Osteocyte (in vitro differentiated cells): ENCODE measurements around the gene HLCS. TPM values are rescaled to one million over a fixed set of nuclear protein-coding genes. Genes with fewer than 3 reads are reported as not detected.
A peak's percentile ranks its signal among the peaks of the same experiment; 100 is the strongest.

Experiments
- DNase-seq: peaks from one replicate; pipeline ENCODE4 v3.0.0; 2021; ENCODE audit warnings: mixed read lengths; ENCODE audit not compliant: unreplicated experiment; ENCODE audit errors: extremely low spot score
- H3K27ac Mint-ChIP-seq: one replicate; pipeline ENCODE4 v1.8.0; 2021; ENCODE audit warnings: mild to moderate bottlenecking, mixed read lengths; ENCODE audit not compliant: unreplicated experiment
- H3K27me3 Mint-ChIP-seq: one replicate; pipeline ENCODE4 v1.8.0; 2021; ENCODE audit warnings: mixed read lengths; ENCODE audit not compliant: unreplicated experiment
- H3K36me3 Mint-ChIP-seq: one replicate; pipeline ENCODE4 v1.8.0; 2021; ENCODE audit warnings: mixed read lengths; ENCODE audit not compliant: unreplicated experiment
- H3K4me1 Mint-ChIP-seq: one replicate; pipeline ENCODE4 v1.8.0; 2021; ENCODE audit warnings: mixed read lengths; ENCODE audit not compliant: unreplicated experiment
- H3K4me3 Mint-ChIP-seq: one replicate; pipeline ENCODE4 v1.8.0; 2021; ENCODE audit warnings: mild to moderate bottlenecking, moderate library complexity, mixed read lengths; ENCODE audit not compliant: unreplicated experiment
- H3K9me3 Mint-ChIP-seq: one replicate; pipeline ENCODE4 v1.8.0; 2021; ENCODE audit warnings: mixed read lengths; ENCODE audit not compliant: unreplicated experiment
- total RNA-seq: library from RNA; stranded (reverse); gene quantifications from 2 replicates; pipeline ENCODE4 v1.2.1, GENCODE V29; 2021
- TF ChIP-seq, protein P1 (sequence below): fragments of 200-600 bp; sonication (generic); IDR thresholded peaks from 2 replicates; pipeline ENCODE4 v1.5.0; 2021; ENCODE audit warnings: antibody characterized with exemption, mild to moderate bottlenecking, moderate library complexity

The HLCS gene
- total RNA-seq, 1 donor from 2014 or later, result 26.7 TPM

DNA sequence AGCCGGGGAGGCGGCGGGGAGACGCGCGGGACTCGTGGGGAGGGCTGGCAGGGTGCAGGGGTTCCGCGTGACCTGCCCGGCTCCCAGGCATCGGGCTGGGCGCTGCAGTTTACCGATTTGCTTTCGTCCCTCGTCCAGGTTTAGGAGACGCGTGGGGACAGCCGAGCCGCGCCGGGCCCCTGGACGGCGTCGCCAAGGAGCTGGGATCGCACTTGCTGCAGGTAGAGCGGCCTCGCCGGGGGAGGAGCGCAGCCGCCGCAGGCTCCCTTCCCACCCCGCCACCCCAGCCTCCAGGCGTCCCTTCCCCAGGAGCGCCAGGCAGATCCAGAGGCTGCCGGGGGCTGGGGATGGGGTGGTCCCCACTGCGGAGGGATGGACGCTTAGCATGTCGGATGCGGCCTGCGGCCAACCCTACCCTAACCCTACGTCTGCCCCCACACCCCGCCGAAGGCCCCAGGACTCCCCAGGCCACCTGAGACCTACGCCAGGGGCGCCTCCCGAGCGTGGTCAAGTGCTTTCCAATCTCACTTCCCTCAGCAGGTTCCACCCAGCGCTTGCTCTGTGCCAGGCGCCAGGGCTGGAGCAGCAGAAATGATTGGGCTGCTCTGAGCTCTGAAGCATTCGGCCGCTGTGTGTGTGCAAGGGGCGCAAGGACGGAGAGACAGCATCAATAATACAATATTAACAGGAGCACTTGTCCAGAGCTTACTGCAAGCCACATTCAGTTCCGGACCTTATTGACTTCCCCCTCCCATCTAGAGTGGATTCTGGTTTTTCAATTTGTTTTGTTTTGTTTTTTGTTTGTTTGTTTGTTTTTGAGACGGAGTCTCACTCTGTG lies 257.2 kb downstream of the HLCS start:
- H3K4me1 Mint-ChIP-seq, result peaks cover 33% of the 10 kb centered on the region
- H3K27me3 Mint-ChIP-seq, result peaks cover 84% of the 10 kb centered on the region
- no peaks in the 10 kb centered on the region for H3K9me3 Mint-ChIP-seq
- no peak overlapping the region for H3K27ac Mint-ChIP-seq
- DNase-seq, result peak; percentile 79
- H3K36me3 Mint-ChIP-seq, result peaks cover 9% of the 10 kb centered on the region
- peak overlapping the region; percentile 18 for H3K4me3 Mint-ChIP-seq
- TF ChIP-seq, protein P1, sequence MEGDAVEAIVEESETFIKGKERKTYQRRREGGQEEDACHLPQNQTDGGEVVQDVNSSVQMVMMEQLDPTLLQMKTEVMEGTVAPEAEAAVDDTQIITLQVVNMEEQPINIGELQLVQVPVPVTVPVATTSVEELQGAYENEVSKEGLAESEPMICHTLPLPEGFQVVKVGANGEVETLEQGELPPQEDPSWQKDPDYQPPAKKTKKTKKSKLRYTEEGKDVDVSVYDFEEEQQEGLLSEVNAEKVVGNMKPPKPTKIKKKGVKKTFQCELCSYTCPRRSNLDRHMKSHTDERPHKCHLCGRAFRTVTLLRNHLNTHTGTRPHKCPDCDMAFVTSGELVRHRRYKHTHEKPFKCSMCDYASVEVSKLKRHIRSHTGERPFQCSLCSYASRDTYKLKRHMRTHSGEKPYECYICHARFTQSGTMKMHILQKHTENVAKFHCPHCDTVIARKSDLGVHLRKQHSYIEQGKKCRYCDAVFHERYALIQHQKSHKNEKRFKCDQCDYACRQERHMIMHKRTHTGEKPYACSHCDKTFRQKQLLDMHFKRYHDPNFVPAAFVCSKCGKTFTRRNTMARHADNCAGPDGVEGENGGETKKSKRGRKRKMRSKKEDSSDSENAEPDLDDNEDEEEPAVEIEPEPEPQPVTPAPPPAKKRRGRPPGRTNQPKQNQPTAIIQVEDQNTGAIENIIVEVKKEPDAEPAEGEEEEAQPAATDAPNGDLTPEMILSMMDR, result no peak

DNA sequence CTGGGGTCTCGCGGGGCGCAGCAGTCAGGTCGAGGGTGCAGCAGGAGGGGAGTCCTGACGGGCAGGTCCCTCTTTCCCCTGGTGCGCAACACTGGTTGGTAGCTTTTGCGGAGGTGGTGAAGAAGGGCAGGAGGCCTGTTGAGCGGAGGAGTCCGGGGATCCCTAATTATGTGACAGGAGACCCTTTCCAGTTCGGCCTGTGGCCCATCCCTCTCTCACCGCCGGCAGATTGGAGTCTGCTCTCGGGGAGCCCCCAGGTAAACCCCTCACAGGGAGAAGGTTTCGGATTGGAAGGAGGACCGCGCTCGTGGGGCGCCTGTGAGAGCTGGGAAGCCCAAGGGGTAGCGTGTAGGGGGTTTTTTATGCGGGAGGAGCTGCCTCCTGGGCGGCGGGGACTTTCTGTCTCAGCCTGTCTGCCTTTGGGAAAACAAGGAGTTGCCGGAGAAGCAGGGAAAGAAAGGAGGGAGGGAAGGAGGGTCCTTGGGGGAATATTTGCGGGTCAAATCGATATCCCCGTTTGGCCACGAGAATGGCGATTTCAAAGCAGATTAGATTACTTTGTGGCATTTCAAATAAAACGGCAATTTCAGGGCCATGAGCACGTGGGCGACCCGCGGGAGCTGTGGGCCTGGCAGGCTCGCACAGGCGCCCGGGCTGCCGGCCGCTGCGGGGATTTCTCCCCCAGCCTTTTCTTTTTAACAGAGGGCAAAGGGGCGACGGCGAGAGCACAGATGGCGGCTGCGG lies 258.0 kb downstream of the HLCS start:
- H3K27me3 Mint-ChIP-seq, result peaks cover 84% of the 10 kb centered on the region
- DNase-seq, result peak; percentile 82
- H3K27ac Mint-ChIP-seq, result no peak overlapping the region
- TF ChIP-seq, protein P1, result no peak
- H3K4me3 Mint-ChIP-seq, result peak overlapping the region; percentile 56
- no peaks in the 10 kb centered on the region for H3K9me3 Mint-ChIP-seq
- H3K4me1 Mint-ChIP-seq, result peaks cover 36% of the 10 kb centered on the region
- peaks cover 9% of the 10 kb centered on the region for H3K36me3 Mint-ChIP-seq

DNA sequence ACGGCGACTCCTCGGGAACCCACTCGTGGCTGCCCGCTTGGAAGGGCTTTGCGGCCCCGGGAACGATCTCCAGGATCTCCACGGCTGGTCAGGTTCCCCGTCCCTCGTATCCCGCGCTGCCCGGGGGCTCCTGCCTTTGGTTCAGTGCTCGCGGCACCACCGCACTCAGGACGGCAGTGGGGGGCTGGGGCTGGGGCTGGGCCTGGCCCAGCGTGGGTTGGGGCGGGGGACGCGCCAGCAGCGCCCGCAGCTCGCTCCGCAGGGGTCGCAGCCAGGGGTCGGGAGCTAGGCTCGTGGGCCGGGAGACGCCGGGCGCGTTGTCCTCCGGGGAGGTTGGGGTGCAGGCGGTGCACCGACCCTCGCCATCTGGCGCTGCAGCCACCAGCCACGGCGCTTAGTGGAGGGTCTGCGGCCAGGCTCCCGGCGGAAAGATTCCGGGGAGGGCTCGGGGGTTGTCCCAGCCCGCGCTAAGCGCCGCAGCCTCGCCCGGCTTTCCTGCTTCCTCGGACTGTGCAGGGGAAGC lies 258.6 kb downstream of the HLCS start:
- peaks cover 84% of the 10 kb centered on the region for H3K27me3 Mint-ChIP-seq
- peaks cover 9% of the 10 kb centered on the region for H3K36me3 Mint-ChIP-seq
- DNase-seq, result peak; percentile 80
- H3K9me3 Mint-ChIP-seq, result no peaks in the 10 kb centered on the region
- no peak overlapping the region for H3K27ac Mint-ChIP-seq
- TF ChIP-seq, protein P1, result no peak
- peaks cover 36% of the 10 kb centered on the region for H3K4me1 Mint-ChIP-seq
- peak overlapping the region; percentile 56 for H3K4me3 Mint-ChIP-seq

DNA sequence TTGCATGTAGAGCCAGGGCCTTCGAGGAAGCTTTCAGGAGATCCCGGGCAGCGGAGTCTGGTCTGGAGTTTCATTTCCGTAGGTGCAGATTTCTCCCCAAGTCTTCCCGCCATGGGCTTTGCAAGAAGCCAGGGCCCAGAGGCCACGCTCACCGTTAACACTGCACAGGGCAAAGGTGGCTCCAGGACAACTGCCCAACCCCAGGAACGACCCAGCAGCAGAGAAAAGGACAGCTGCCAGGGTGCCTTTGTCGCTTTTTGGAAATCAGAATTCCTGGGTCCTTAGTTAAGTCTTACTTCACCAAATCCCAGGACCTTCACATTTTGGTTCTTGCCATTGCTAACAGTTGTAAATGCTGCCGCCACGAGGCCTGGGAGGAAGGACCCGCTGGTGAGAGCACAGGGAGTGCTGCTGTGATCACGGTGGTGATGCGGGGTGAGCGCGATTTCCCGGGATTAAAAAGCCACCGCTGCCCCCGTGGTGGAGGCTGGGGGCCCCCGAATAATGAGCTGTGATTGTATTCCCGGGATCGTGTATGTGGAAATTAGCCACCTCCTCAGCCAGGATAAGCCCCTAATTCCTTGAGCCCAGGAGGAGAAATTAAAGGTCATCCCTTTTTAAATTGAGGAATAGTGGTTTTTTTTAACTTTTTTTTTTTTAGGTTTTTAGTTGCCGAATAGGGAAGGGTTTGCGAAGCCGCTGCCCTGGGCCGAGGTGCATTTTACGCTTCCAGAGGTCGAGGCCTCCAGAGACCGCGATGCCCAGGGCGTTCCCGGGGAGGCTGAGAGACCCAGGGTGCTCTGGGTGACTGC lies 259.3 kb downstream of the HLCS start:
- Mint-ChIP-seq H3K4me3 (no peak overlapping the region), H3K27ac (no peak overlapping the region), H3K27me3 (peaks cover 84% of the 10 kb centered on the region), H3K36me3 (peaks cover 9% of the 10 kb centered on the region), H3K4me1 (peaks cover 40% of the 10 kb centered on the region), H3K9me3 (no peaks in the 10 kb centered on the region)
- TF ChIP-seq, protein P1, result peak; percentile 38
- DNase-seq, result peak; percentile 73
